Heart left ventricle (tissue), 16 donors: Measurements from ENCODE around the gene OR52A1. TPM values are rescaled to one million over a fixed set of nuclear protein-coding genes. Genes with fewer than 3 reads are reported as not detected.

ENCODE experiments used
- ATAC-seq, 4 donors: fragments of 200-7000 bp; cut with Tn5 transposase; one replicate each; pipeline ENCODE4 v1.9.1; 2020 to 2022; ENCODE audit warnings: moderate library complexity in 4 of 4, mild to moderate bottlenecking in 3 of 4, moderate number of reproducible peaks in 1 of 4
- DNase-seq, 5 donors: peaks; one replicate each; pipeline ENCODE4 v3.0.0-alpha.2; 2020
- H3K27ac ChIP-seq, 12 donors: fragments of 200-600 bp; sonication (generic) in 4 of 12; one replicate each; pipeline versions ENCODE4 v1.5.0 to v1.8.0; 2016 to 2022; ENCODE audit warnings: mild to moderate bottlenecking in 2 of 12
- H3K27me3 ChIP-seq, 9 donors: fragments of 200-600 bp; sonication (generic) in 2 of 9; one replicate each; pipeline versions ENCODE4 v1.5.1 to v1.8.0; 2016 to 2022; ENCODE audit warnings: mild to moderate bottlenecking in 3 of 9
- H3K36me3 ChIP-seq, 9 donors: fragments of 200-600 bp; sonication (generic) in 2 of 9; one replicate each; pipeline versions ENCODE4 v1.5.0 to v1.8.0; 2018 to 2022; ENCODE audit warnings: mild to moderate bottlenecking in 2 of 9
- H3K4me1 ChIP-seq, 12 donors: fragments of 200-600 bp; sonication (generic) in 4 of 12; one replicate each; pipeline versions ENCODE4 v1.5.0 to v1.8.0; 2016 to 2022; ENCODE audit warnings: mild to moderate bottlenecking in 3 of 12
- H3K4me3 ChIP-seq, 12 donors: fragments of 200-600 bp; sonication (generic) in 4 of 12; one replicate each; pipeline versions ENCODE4 v1.5.0 to v1.8.0; 2017 to 2022; ENCODE audit warnings: mild to moderate bottlenecking in 9 of 12, moderate library complexity in 4 of 12
- H3K9me3 ChIP-seq, 12 donors: fragments of 200-600 bp; sonication (generic) in 4 of 12; one replicate each; pipeline versions ENCODE4 v1.5.0 to v1.8.0; 2016 to 2022; ENCODE audit warnings: mild to moderate bottlenecking in 1 of 12
- CTCF ChIP-seq, 12 donors: fragments of 200-600 bp; sonication (generic) in 4 of 12; IDR thresholded peaks; one replicate each; pipeline versions ENCODE4 v1.5.0 to v1.8.0; 2018 to 2022; ENCODE audit warnings: antibody characterized with exemption in 12 of 12, mild to moderate bottlenecking in 5 of 12
- POLR2A ChIP-seq, 2 donors: fragments of 450-650 bp; IDR thresholded peaks; one replicate each; pipeline ENCODE4 v1.6.1; 2017; ENCODE audit warnings: antibody characterized with exemption in 2 of 2, mild to moderate bottlenecking in 2 of 2, moderate library complexity in 2 of 2
- WGBS, 4 donors: extraction: QIAGEN DNeasy Blood & Tissue Kit in 2 of 4; methylation state at CpG; one replicate each; pipeline versions ENCODE4 v1.1.5 to v1.1.7; 2013 to 2018; 5-methylcytosine and 5-hydroxymethylcytosine counted together
- intact Hi-C, 10 donors: fragments of 100-400 bp; cut with DNase I; formaldehyde crosslinking; loops; one replicate each; pipeline versions ENCODE4 v1.11.1 to v1.14.2; 2022
- polyA plus RNA-seq, 2 donors: library from polyadenylated mRNA; stranded (reverse); fragments of 200-250 nt; gene quantifications; one replicate each; pipeline ENCODE4 v1.2.3, GENCODE V29; 2013
- total RNA-seq, 9 donors: library from RNA; depleted of rRNA in 2 of 9; stranded (reverse); fragments of >200 nt in 2 of 9; fragmentation: NEBNext Ultra II Directional in 3 of 9; extraction: Animal tissue kit (Norgen Biotek cat#: 25700) in 3 of 9; gene quantifications; one replicate each; pipeline versions ENCODE4 v1.1.0 to v1.2.4, GENCODE V29; 2016 to 2023
- donor health status: ischemic (EF 13 %, LVEDD 7.1; RV severe dilation, severe dysfunction).
- donor health status: healthy with polysubstance abuse.
- donor health status: DM: no; HTN: yes; CAD: no.
- donor health status: DM: no; HTN: no; CAD: no.
- donor health status: ischemic (EF 25% LVEDD 6.9; RV normal size, moderate dysfunction).
- donor health status: ischemic (EF 25% LVEDD 5.7; RV mildly dilated, moderate dysfunction).
- donor health status: healthy.
- donor health status: DM: yes; HTN: yes; CAD: no.
- donor health status: ischemic (EF 35%, LVEDD 5.7; RV mildly dilated, moderate dysfunction).
- donor health status: nonischemic (EF 11% LVEDD 7.7; RV severe dilation, severe dysfunction).
- donor health status: DM: yes; HTN: yes; CAD: no.
- donor health status: PGD.
- donor health status: ischemic (EF 29% LVEDD 5.4; RV normal size, mild dysfunction).
- donor health status: nonischemic (EF 23%, LVEDD 6.1; RV moderate dilation, normal function).

Gene OR52A1
- total and polyA plus RNA-seq, 11 donors: not detected

- 64 to 75% (median 73%) methylated on average over 3 of the region's 3 CpGs for WGBS, 4 donors
- TF ChIP-seq CTCF (IDR thresholded peaks at IDR 0.05): no peak
- no peak for TF ChIP-seq POLR2A (IDR thresholded peaks at IDR 0.05)
Observed at GRCh38 chr11:5197536-5197935, 43.0 kb upstream of the OR52A1 start.

GRCh38 chr11:5196731-5197130, 42.2 kb upstream of the OR52A1 start:
- TF ChIP-seq CTCF (IDR thresholded peaks at IDR 0.05) (no peak), POLR2A (IDR thresholded peaks at IDR 0.05) (no peak)
- H3K27me3 ChIP-seq: no peaks in the 10 kb centered on the region
- ATAC-seq: no peak

More at GRCh38 chr11:5197536-5197935, 43.0 kb upstream of the OR52A1 start:
- Histone ChIP-seq H3K4me1 (no peaks in the 10 kb centered on the region), H3K27ac (no peak overlapping the region), H3K4me3 (no peak overlapping the region), H3K36me3 (no peaks in the 10 kb centered on the region), H3K27me3 (no peaks in the 10 kb centered on the region), H3K9me3 (peaks cover 0 to 3% (median 0%) of the 10 kb centered on the region in 12 donors)
- intact Hi-C loops: no loop called here
- DNase-seq: no peak
- ATAC-seq: no peak

GRCh38 chr11:5196067-5196466, 41.5 kb upstream of the OR52A1 start:
- intact Hi-C loops: no loop called here
- Histone ChIP-seq H3K36me3 (no peaks in the 10 kb centered on the region), H3K4me1 (no peaks in the 10 kb centered on the region), H3K4me3 (no peak overlapping the region), H3K27ac (no peak overlapping the region), H3K27me3 (no peaks in the 10 kb centered on the region), H3K9me3 (peaks cover 0 to 4% (median 0%) of the 10 kb centered on the region in 12 donors)
- ATAC-seq (no peak), DNase-seq (no peak)
- TF ChIP-seq CTCF (IDR thresholded peaks at IDR 0.05) (no peak), POLR2A (IDR thresholded peaks at IDR 0.05) (no peak)
- 52 to 68% (median 58%) methylated on average over 5 of the region's 5 CpGs for WGBS, 4 donors

More at GRCh38 chr11:5196731-5197130, 42.2 kb upstream of the OR52A1 start:
- H3K27ac ChIP-seq: no peak overlapping the region
- H3K36me3 ChIP-seq: no peaks in the 10 kb centered on the region
- no peak for DNase-seq
- no peaks in the 10 kb centered on the region for H3K4me1 ChIP-seq
- no peak overlapping the region for H3K4me3 ChIP-seq
- 55 to 66% (median 59%) methylated on average over 3 of the region's 3 CpGs for WGBS, 4 donors
- intact Hi-C loops: no loop called here
- H3K9me3 ChIP-seq: peaks cover 0 to 4% (median 0%) of the 10 kb centered on the region in 12 donors

DNA sequence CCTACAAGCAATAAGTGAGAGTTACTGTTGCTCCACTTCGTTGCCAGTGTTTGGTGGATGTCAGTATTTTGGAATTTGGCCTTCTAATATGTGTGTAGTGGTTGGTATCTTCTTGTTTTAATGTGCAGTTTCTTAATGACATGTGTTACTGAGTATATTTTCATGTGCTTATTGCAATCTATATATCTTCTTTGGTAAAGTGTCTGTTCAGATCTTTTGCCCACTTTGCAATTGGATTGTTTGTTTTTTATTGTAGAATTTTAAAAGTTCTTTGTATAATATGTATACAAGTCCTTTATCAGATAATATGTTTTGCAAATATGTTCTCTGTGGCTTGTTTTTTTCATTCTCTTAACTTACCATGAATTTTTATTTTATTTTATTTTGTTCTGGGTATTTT, 38.2 kb upstream of the OR52A1 start:
- Histone ChIP-seq H3K27ac (no peak overlapping the region), H3K27me3 (no peaks in the 10 kb centered on the region), H3K36me3 (no peaks in the 10 kb centered on the region), H3K4me3 (no peak overlapping the region), H3K4me1 (no peaks in the 10 kb centered on the region), H3K9me3 (peaks cover 0 to 9% (median 0%) of the 10 kb centered on the region in 12 donors)
- intact Hi-C loops: no loop called here
- no peak for TF ChIP-seq POLR2A (IDR thresholded peaks at IDR 0.05)
- no peak for TF ChIP-seq CTCF (IDR thresholded peaks at IDR 0.05)
- 0 to 25% (median 17%) methylated on average over 1 of the region's 1 CpG for WGBS, 4 donors
- no peak for DNase-seq
- ATAC-seq: no peak
